Uterus (tissue), 4 donors: Measurements from ENCODE around the gene FN1. TPM values are rescaled to one million over a fixed set of nuclear protein-coding genes. Genes with fewer than 3 reads are reported as not detected.

Source experiments
- DNase-seq, 2 donors: peaks; one replicate each; pipeline ENCODE4 v3.0.0-alpha.2; 2019 to 2020
- H3K27ac ChIP-seq, 2 donors: fragments of 200-600 bp; sonication (generic); 1 replicate in 1 of 2; 2 replicates in 1 of 2; pipeline ENCODE4 v1.5.1; 2016 to 2018
- H3K27me3 ChIP-seq, 2 donors: fragments of 200-600 bp; sonication (generic); one replicate each; pipeline ENCODE4 v1.5.1; 2018 to 2019; ENCODE audit warnings: control low read depth in 1 of 2
- H3K36me3 ChIP-seq, 2 donors: fragments of 200-600 bp; sonication (generic); one replicate each; pipeline ENCODE4 v1.5.1; 2019; ENCODE audit warnings: control low read depth in 1 of 2
- H3K4me1 ChIP-seq, 2 donors: fragments of 200-600 bp; sonication (generic); one replicate each; pipeline ENCODE4 v1.5.1; 2018 to 2019; ENCODE audit warnings: control low read depth in 1 of 2
- H3K4me3 ChIP-seq, 2 donors: fragments of 200-600 bp; sonication (generic); 1 replicate in 1 of 2; 2 replicates in 1 of 2; pipeline ENCODE4 v1.5.1; 2018 to 2019; ENCODE audit warnings: mild to moderate bottlenecking in 1 of 2
- H3K9me3 ChIP-seq, 2 donors: fragments of 200-600 bp; sonication (generic); one replicate each; pipeline ENCODE4 v1.5.1; 2019; ENCODE audit warnings: control low read depth in 1 of 2
- CTCF ChIP-seq, 4 experiments: fragments of 200-600 bp in 2 of 4; fragments of 450-650 bp in 2 of 4; sonication (generic) in 2 of 4; IDR thresholded peaks; one replicate each; pipeline ENCODE4 v1.5.1; 2016 to 2019; ENCODE audit warnings: antibody characterized with exemption in 4 of 4, mild to moderate bottlenecking in 2 of 4, moderate library complexity in 1 of 4
- POLR2A ChIP-seq, 2 donors: fragments of 450-650 bp; IDR thresholded peaks; one replicate each; pipeline ENCODE4 v1.6.1; 2016; ENCODE audit warnings: antibody characterized with exemption in 2 of 2, mild to moderate bottlenecking in 1 of 2, moderate library complexity in 1 of 2
- intact Hi-C: fragments of 100-400 bp; cut with DNase I; formaldehyde crosslinking; loops from one replicate; pipeline ENCODE4 v1.15.1; 2023; ENCODE audit warnings: low total_unique reads
- total RNA-seq, 4 donors: library from RNA; depleted of rRNA in 3 of 4; stranded (reverse); fragments of >200 nt in 3 of 4; gene quantifications; one replicate each; pipeline versions ENCODE4 v1.1.0 to v1.2.4, GENCODE V29; 2014 to 2023
- donor health status: DM: yes; HTN: yes; CAD: no.

FN1 gene
- total RNA-seq, 4 donors from 2014 or later: 218 to 1,074 (median 261) TPM

- Histone ChIP-seq H3K9me3 (no peaks in the 10 kb centered on the region), H3K4me1 (no peaks in the 10 kb centered on the region)
- intact Hi-C loops: no loop called here
These were observed 14.5 kb upstream of the FN1 start for GRCh38 chr2:215450188-215451011.

DNA sequence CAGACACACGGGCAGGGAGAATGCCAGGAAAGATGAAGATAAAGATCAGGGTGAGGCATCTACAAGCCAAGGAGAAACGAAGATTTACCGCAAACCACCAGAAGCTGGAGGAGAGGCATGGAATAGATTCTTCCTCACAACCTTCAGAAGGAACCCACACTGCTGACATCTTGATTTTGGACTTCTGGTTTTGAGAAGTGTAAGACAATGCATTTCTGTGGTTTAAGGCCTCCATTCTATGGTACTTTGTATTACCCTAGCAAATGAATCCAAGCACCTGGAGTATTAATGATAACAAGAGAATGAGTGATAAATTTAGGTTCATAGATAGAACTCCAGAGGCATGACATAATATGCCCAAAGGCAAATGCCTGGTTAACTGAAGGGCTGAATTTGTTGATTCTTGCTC is 11.8 kb upstream of the FN1 start:
- H3K4me1 ChIP-seq: no peaks in the 10 kb centered on the region
- no peak overlapping the region for H3K27ac ChIP-seq
- intact Hi-C loops: loop anchor here (10.0 kb wide), 1 partner anchor 467 kb away; no protein-coding TSS in a partner anchor
- no peaks in the 10 kb centered on the region for H3K36me3 ChIP-seq
- H3K9me3 ChIP-seq: no peaks in the 10 kb centered on the region
- DNase-seq: no peak
- H3K4me3 ChIP-seq: no peak overlapping the region
- H3K27me3 ChIP-seq: no peaks in the 10 kb centered on the region
- TF ChIP-seq CTCF (IDR thresholded peaks at IDR 0.05) (no peak), POLR2A (IDR thresholded peaks at IDR 0.05) (no peak)

More at GRCh38 chr2:215450188-215451011, 14.5 kb upstream of the FN1 start:
- TF ChIP-seq POLR2A (IDR thresholded peaks at IDR 0.05) (no peak), CTCF (IDR thresholded peaks at IDR 0.05) (no peak)
- Histone ChIP-seq H3K27me3 (no peaks in the 10 kb centered on the region), H3K4me3 (no peak overlapping the region), H3K36me3 (no peaks in the 10 kb centered on the region), H3K27ac (no peak overlapping the region)
- no peak for DNase-seq

DNA sequence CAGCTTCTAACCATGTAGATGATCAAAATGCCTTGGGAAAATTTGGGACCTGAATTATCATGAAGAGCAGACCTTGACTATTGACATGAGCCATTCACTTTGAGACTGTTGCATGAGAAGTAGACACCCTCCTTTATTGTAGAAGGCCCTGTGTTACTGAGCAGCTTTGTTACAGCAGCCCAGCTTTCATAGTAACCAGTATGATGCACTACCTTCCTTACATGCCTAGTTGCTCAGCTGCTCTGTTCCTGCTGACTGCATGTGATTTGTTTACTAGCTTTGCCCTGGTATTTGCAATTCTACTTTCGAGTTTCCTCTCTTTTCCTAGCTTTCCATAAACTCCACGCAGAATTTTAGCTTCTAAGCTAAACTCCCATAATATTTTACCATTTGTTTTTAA is 11.2 kb upstream of the FN1 start:
- intact Hi-C loops: loop anchor here (10.0 kb wide), 1 partner anchor 468 kb away; no protein-coding TSS in a partner anchor
- Histone ChIP-seq H3K4me1 (no peaks in the 10 kb centered on the region), H3K27ac (no peak overlapping the region), H3K4me3 (no peak overlapping the region), H3K27me3 (no peaks in the 10 kb centered on the region), H3K36me3 (no peaks in the 10 kb centered on the region), H3K9me3 (no peaks in the 10 kb centered on the region)
- DNase-seq: no peak
- TF ChIP-seq POLR2A (IDR thresholded peaks at IDR 0.05) (no peak), CTCF (IDR thresholded peaks at IDR 0.05) (no peak)

DNA sequence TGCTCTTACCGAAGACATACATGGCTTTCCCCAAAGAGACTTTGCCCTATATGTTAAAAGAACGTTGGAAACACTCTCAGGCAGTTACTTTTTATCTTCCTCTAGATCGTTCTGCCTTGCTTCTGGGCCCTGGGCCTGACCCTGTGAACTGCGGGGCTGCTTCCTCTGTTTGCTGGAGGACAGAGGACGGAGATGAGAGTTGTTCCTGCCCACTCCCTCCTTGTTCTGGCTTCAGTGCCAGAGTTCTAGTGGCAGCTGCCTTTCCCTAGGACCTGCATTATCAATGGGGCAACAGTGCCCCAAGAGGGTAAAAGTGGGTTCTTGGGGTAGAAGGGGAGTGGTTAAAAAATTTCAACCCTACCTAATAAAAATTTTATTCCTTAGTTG is 6.5 kb upstream of the FN1 start:
- intact Hi-C loops: loop anchor here (10.0 kb wide), 1 partner anchor 472 kb away; no protein-coding TSS in a partner anchor
- DNase-seq: no peak
- Histone ChIP-seq H3K9me3 (no peaks in the 10 kb centered on the region), H3K27ac (no peak overlapping the region), H3K36me3 (no peaks in the 10 kb centered on the region), H3K4me1 (no peaks in the 10 kb centered on the region), H3K27me3 (no peaks in the 10 kb centered on the region), H3K4me3 (no peak overlapping the region)
- no peak for TF ChIP-seq CTCF (IDR thresholded peaks at IDR 0.05)
- no peak for TF ChIP-seq POLR2A (IDR thresholded peaks at IDR 0.05)
